MCF 10A (cell line): ENCODE results near the gene JMJD4. TPM values are rescaled to one million over a fixed set of nuclear protein-coding genes. Genes with fewer than 3 reads are reported as not detected.

Experiments used
- BruUV-seq: library from RNA; stranded (reverse); fragments of 400-500 nt; replicated peaks from 2 replicates; lab custom pipeline; 2021; lab: Mats Ljungman, UMichigan
- CTCF ChIA-PET: fragments of 300-600 bp; sonication (Branson Sonifier 250); formaldehyde crosslinking; extraction: SDS; loops from one replicate; lab custom pipeline; 2021; ENCODE audit warnings: antibody characterized with exemption, inconsistent platforms; lab: Yijun Ruan, JAX
- POLR2A ChIA-PET: fragments of 300-600, 350-650 bp; sonication (Branson Sonifier 250); formaldehyde crosslinking; extraction: SDS; loops from one replicate; lab custom pipeline; 2020; ENCODE audit warnings: antibody characterized with exemption, inconsistent platforms; lab: Yijun Ruan, JAX
- DNase-seq: peaks from one replicate; pipeline ENCODE4 v3.0.0-alpha.2; 2018; ENCODE audit not compliant: unreplicated experiment
- H3K27ac Mint-ChIP-seq: one replicate; pipeline ENCODE4 v1.8.0; 2022; ENCODE audit warnings: mild to moderate bottlenecking, low read depth, mixed read lengths; ENCODE audit not compliant: unreplicated experiment
- H3K27me3 Mint-ChIP-seq: one replicate; pipeline ENCODE4 v1.8.0; 2022; ENCODE audit warnings: mixed read lengths; ENCODE audit not compliant: insufficient read depth, unreplicated experiment
- H3K36me3 Mint-ChIP-seq: one replicate; pipeline ENCODE4 v1.8.0; 2022; ENCODE audit warnings: mild to moderate bottlenecking, moderate library complexity, mixed read lengths; ENCODE audit not compliant: insufficient read depth, unreplicated experiment
- H3K4me1 Mint-ChIP-seq: one replicate; pipeline ENCODE4 v1.8.0; 2022; ENCODE audit warnings: mixed read lengths; ENCODE audit not compliant: insufficient read depth, unreplicated experiment
- H3K4me3 Mint-ChIP-seq: one replicate; pipeline ENCODE4 v1.8.0; 2022; ENCODE audit warnings: mild to moderate bottlenecking, moderate library complexity, mixed read lengths; ENCODE audit not compliant: unreplicated experiment
- H3K9me3 Mint-ChIP-seq: one replicate; pipeline ENCODE4 v1.8.0; 2022; ENCODE audit warnings: mixed read lengths; ENCODE audit not compliant: unreplicated experiment
- CTCF ChIP-seq: fragments of 200-600 bp; IDR thresholded peaks from one replicate; pipeline ENCODE4 v1.8.0; 2022; ENCODE audit warnings: antibody characterized with exemption, mild to moderate bottlenecking; ENCODE audit not compliant: unreplicated experiment
- intact Hi-C: fragments of 100-400 bp; cut with micrococcal nuclease; formaldehyde crosslinking; loops from 2 replicates; pipeline ENCODE4 v1.14.1; 2022
- total RNA-seq: library from RNA; stranded (reverse); gene quantifications from 2 replicates; pipeline ENCODE4 v1.2.3, GENCODE V29; 2022

Gene JMJD4
- total RNA-seq, 1 experiment from 2014 or later, result 43.2 TPM

GRCh38 chr1:227744668-227745067 is 9.6 kb upstream of the JMJD4 start:
- CTCF ChIA-PET, result interaction anchor here (0.5 to 1.8 kb wide), 4 partner anchors 18 to 462 kb away, joined by 3 to 13 read pairs (median 4); no protein-coding TSS in a partner anchor
- POLR2A ChIA-PET, result interaction anchor here (0.8 to 2.5 kb wide), 5 partner anchors 9 to 204 kb away, joined by 3 to 13 read pairs (median 3); partner anchors contain the start of genes JMJD4, SNAP47 and WNT9A
- Mint-ChIP-seq H3K9me3 (no peaks in the 10 kb centered on the region), H3K27ac (no peak overlapping the region), H3K27me3 (no peaks in the 10 kb centered on the region), H3K4me3 (no peak overlapping the region), H3K36me3 (peaks cover 22% of the 10 kb centered on the region), H3K4me1 (peaks cover 34% of the 10 kb centered on the region)
- no peak for TF ChIP-seq CTCF
- BruUV-seq, result no TSS peak
- no peak for DNase-seq
- intact Hi-C loops, result no loop called here

GRCh38 chr1:227742738-227743715 is 7.9 kb upstream of the JMJD4 start:
- H3K4me3 Mint-ChIP-seq, result no peak overlapping the region
- intact Hi-C loops, result no loop called here
- no peak for TF ChIP-seq CTCF
- no peak overlapping the region for H3K27ac Mint-ChIP-seq
- ChIA-PET CTCF (interaction anchor here (0.6 to 1.1 kb wide), 6 partner anchors 20 to 776 kb away, joined by 3 to 4 read pairs (median 3); no protein-coding TSS in a partner anchor), POLR2A (interaction anchor here (1.2 to 2.5 kb wide), 3 partner anchors 8 to 14 kb away, joined by 3 to 13 read pairs (median 5); partner anchors contain the start of genes JMJD4 and SNAP47)
- no peaks in the 10 kb centered on the region for H3K9me3 Mint-ChIP-seq
- H3K36me3 Mint-ChIP-seq, result peaks cover 10% of the 10 kb centered on the region
- H3K27me3 Mint-ChIP-seq, result no peaks in the 10 kb centered on the region
- peaks cover 30% of the 10 kb centered on the region for H3K4me1 Mint-ChIP-seq
- no peak for DNase-seq
- BruUV-seq, result no TSS peak

GRCh38 chr1:227741166-227741870 is 6.2 kb upstream of the JMJD4 start:
- H3K27ac Mint-ChIP-seq, result no peak overlapping the region
- peaks cover 7% of the 10 kb centered on the region for H3K36me3 Mint-ChIP-seq
- CTCF ChIA-PET, result interaction anchor here (0.5 to 0.7 kb wide), 2 partner anchors 424 to 1239 kb away, joined by 3 to 4 read pairs; partner anchors contain the start of gene IBA57

More at GRCh38 chr1:227741166-227741870, 6.2 kb upstream of the JMJD4 start:
- Mint-ChIP-seq H3K4me1 (peaks cover 30% of the 10 kb centered on the region), H3K9me3 (no peaks in the 10 kb centered on the region), H3K4me3 (no peak overlapping the region), H3K27me3 (no peaks in the 10 kb centered on the region)
- no peak for DNase-seq
- POLR2A ChIA-PET, result no interaction called here
- intact Hi-C loops, result no loop called here
- TF ChIP-seq CTCF, result no peak
- no TSS peak for BruUV-seq
